ENCODE results near the gene RMRP.

Gene RMRP

GRCh38 chr9:35698231-35698630 is 40.4 kb upstream of the RMRP start:
- no peak for DNase-seq (ENCODE audit: low read depth, low spot score)
- Histone ChIP-seq H3K27ac (no peak overlapping the region), H3K4me3 (no peak overlapping the region), H3K9ac (ENCODE audit: insufficient read length) (no peak overlapping the region), H3K9me3 (ENCODE audit: low read depth, low read length) (no peaks in the 10 kb centered on the region), H3K36me3 (ENCODE audit: insufficient read depth, low read length) (peaks cover 72% of the 10 kb centered on the region)
- TF ChIP-seq FOXP2 (optimal IDR thresholded peaks at IDR 0.05; ENCODE audit: control extremely low read depth, extremely low read length, insufficient read depth): no peak
- no peak for TF ChIP-seq POLR2AphosphoS5 (IDR thresholded peaks at IDR 0.05; ENCODE audit: borderline replicate concordance, low read depth, low read length)
- no peak for TF ChIP-seq EZH2 (IDR thresholded peaks at IDR 0.05)

GRCh38 chr9:35697486-35697885 is 39.7 kb upstream of the RMRP start:
- DNase-seq (ENCODE audit: low read depth, low spot score): no peak
- Histone ChIP-seq H3K36me3 (ENCODE audit: insufficient read depth, low read length) (peaks cover 65% of the 10 kb centered on the region), H3K9ac (ENCODE audit: insufficient read length) (no peak overlapping the region), H3K4me3 (no peak overlapping the region), H3K27ac (no peak overlapping the region), H3K9me3 (ENCODE audit: low read depth, low read length) (no peaks in the 10 kb centered on the region)
- no peak for TF ChIP-seq POLR2AphosphoS5 (IDR thresholded peaks at IDR 0.05; ENCODE audit: borderline replicate concordance, low read depth, low read length)
- no peak for TF ChIP-seq FOXP2 (optimal IDR thresholded peaks at IDR 0.05; ENCODE audit: control extremely low read depth, extremely low read length, insufficient read depth)
- no peak for TF ChIP-seq EZH2 (IDR thresholded peaks at IDR 0.05)

GRCh38 chr9:35696520-35697215 is 38.8 kb upstream of the RMRP start:
- DNase-seq (ENCODE audit: low read depth, low spot score): no peak
- Histone ChIP-seq H3K9ac (ENCODE audit: insufficient read length) (no peak overlapping the region), H3K27ac (no peak overlapping the region), H3K4me3 (no peak overlapping the region), H3K36me3 (ENCODE audit: insufficient read depth, low read length) (peaks cover 58% of the 10 kb centered on the region), H3K9me3 (ENCODE audit: low read depth, low read length) (no peaks in the 10 kb centered on the region)
- TF ChIP-seq POLR2AphosphoS5 (IDR thresholded peaks at IDR 0.05; ENCODE audit: borderline replicate concordance, low read depth, low read length): no peak
- TF ChIP-seq EZH2 (IDR thresholded peaks at IDR 0.05): no peak
- no peak for TF ChIP-seq FOXP2 (optimal IDR thresholded peaks at IDR 0.05; ENCODE audit: control extremely low read depth, extremely low read length, insufficient read depth)

GRCh38 chr9:35695943-35696401 is 38.2 kb upstream of the RMRP start:
- H3K4me3 ChIP-seq: no peak overlapping the region
- no peak overlapping the region for H3K27ac ChIP-seq
- no peak overlapping the region for H3K9ac ChIP-seq (ENCODE audit: insufficient read length)
- peaks cover 52% of the 10 kb centered on the region for H3K36me3 ChIP-seq (ENCODE audit: insufficient read depth, low read length)
- no peak for DNase-seq (ENCODE audit: low read depth, low spot score)
- H3K9me3 ChIP-seq (ENCODE audit: low read depth, low read length): no peaks in the 10 kb centered on the region
- TF ChIP-seq EZH2 (IDR thresholded peaks at IDR 0.05) (no peak), POLR2AphosphoS5 (IDR thresholded peaks at IDR 0.05; ENCODE audit: borderline replicate concordance, low read depth, low read length) (no peak), FOXP2 (optimal IDR thresholded peaks at IDR 0.05; ENCODE audit: control extremely low read depth, extremely low read length, insufficient read depth) (no peak)

- Histone ChIP-seq H3K27ac (peak overlapping the region; percentile 81; the same call in 1 of the 2 replicates), H3K9ac (ENCODE audit: insufficient read length) (no peak overlapping the region)
These were observed 34.0 kb upstream of the RMRP start for GRCh38 chr9:35691757-35692301.

GRCh38 chr9:35691334-35691650 is 33.5 kb upstream of the RMRP start:
- TF ChIP-seq POLR2AphosphoS5 (IDR thresholded peaks at IDR 0.05; ENCODE audit: borderline replicate concordance, low read depth, low read length) (no peak), EZH2 (IDR thresholded peaks at IDR 0.05) (no peak), FOXP2 (optimal IDR thresholded peaks at IDR 0.05; ENCODE audit: control extremely low read depth, extremely low read length, insufficient read depth) (no peak)
- H3K4me3 ChIP-seq: peak overlapping the region; percentile 96
- H3K36me3 ChIP-seq (ENCODE audit: insufficient read depth, low read length): peaks cover 5% of the 10 kb centered on the region; the same call in 1 of the 2 replicates

More at GRCh38 chr9:35691757-35692301, 34.0 kb upstream of the RMRP start:
- no peak for DNase-seq (ENCODE audit: low read depth, low spot score)
- no peak overlapping the region for H3K4me3 ChIP-seq
- no peaks in the 10 kb centered on the region for H3K9me3 ChIP-seq (ENCODE audit: low read depth, low read length)
- H3K36me3 ChIP-seq (ENCODE audit: insufficient read depth, low read length): peaks cover 10% of the 10 kb centered on the region
- no peak for TF ChIP-seq EZH2 (IDR thresholded peaks at IDR 0.05)
- no peak for TF ChIP-seq POLR2AphosphoS5 (IDR thresholded peaks at IDR 0.05; ENCODE audit: borderline replicate concordance, low read depth, low read length)
- no peak for TF ChIP-seq FOXP2 (optimal IDR thresholded peaks at IDR 0.05; ENCODE audit: control extremely low read depth, extremely low read length, insufficient read depth)

GRCh38 chr9:35690614-35691333 is 33.0 kb upstream of the RMRP start:
- DNase-seq (ENCODE audit: low read depth, low spot score): no peak
- peak overlapping the region; percentile 96 for H3K4me3 ChIP-seq
- H3K36me3 ChIP-seq (ENCODE audit: insufficient read depth, low read length): no peaks in the 10 kb centered on the region; the same call in 1 of the 2 replicates
- peak overlapping the region; percentile 81 for H3K27ac ChIP-seq
- TF ChIP-seq POLR2AphosphoS5 (IDR thresholded peaks at IDR 0.05; ENCODE audit: borderline replicate concordance, low read depth, low read length) (peak; percentile 66), FOXP2 (optimal IDR thresholded peaks at IDR 0.05; ENCODE audit: control extremely low read depth, extremely low read length, insufficient read depth) (no peak), EZH2 (IDR thresholded peaks at IDR 0.05) (no peak)
- no peaks in the 10 kb centered on the region for H3K9me3 ChIP-seq (ENCODE audit: low read depth, low read length)
- H3K9ac ChIP-seq (ENCODE audit: insufficient read length): peak overlapping the region; percentile 90

More at GRCh38 chr9:35691334-35691650, 33.5 kb upstream of the RMRP start:
- peak overlapping the region; percentile 81 for H3K27ac ChIP-seq
- H3K9ac ChIP-seq (ENCODE audit: insufficient read length): peak overlapping the region; percentile 90
- H3K9me3 ChIP-seq (ENCODE audit: low read depth, low read length): no peaks in the 10 kb centered on the region
- DNase-seq (ENCODE audit: low read depth, low spot score): no peak

GRCh38 chr9:35690294-35690613 is 32.4 kb upstream of the RMRP start:
- H3K27ac ChIP-seq: no peak overlapping the region
- H3K9ac ChIP-seq (ENCODE audit: insufficient read length): peak overlapping the region; percentile 90
- H3K4me3 ChIP-seq: peak overlapping the region; percentile 96

More at GRCh38 chr9:35690294-35690613, 32.4 kb upstream of the RMRP start:
- Histone ChIP-seq H3K9me3 (ENCODE audit: low read depth, low read length) (no peaks in the 10 kb centered on the region), H3K36me3 (ENCODE audit: insufficient read depth, low read length) (no peaks in the 10 kb centered on the region; the same call in 1 of the 2 replicates)
- TF ChIP-seq EZH2 (IDR thresholded peaks at IDR 0.05): no peak
- TF ChIP-seq FOXP2 (optimal IDR thresholded peaks at IDR 0.05; ENCODE audit: control extremely low read depth, extremely low read length, insufficient read depth): no peak
- no peak for TF ChIP-seq POLR2AphosphoS5 (IDR thresholded peaks at IDR 0.05; ENCODE audit: borderline replicate concordance, low read depth, low read length)
- no peak for DNase-seq (ENCODE audit: low read depth, low spot score)

Data from SK-N-MC (cell line).